NCI-H2227 (cell line): ENCODE measurements around the gene UPK3B.
"Not testable (repeated sequence)": the region's sequence is repeated elsewhere in the genome, so short reads cannot be mapped to it uniquely, and the experiment has no call there.

Source experiments
- DNase-seq: peaks from one replicate; lab custom pipeline; 2025; ENCODE audit not compliant: unreplicated experiment; lab: John Stamatoyannopoulos, UW

The UPK3B gene

DNA sequence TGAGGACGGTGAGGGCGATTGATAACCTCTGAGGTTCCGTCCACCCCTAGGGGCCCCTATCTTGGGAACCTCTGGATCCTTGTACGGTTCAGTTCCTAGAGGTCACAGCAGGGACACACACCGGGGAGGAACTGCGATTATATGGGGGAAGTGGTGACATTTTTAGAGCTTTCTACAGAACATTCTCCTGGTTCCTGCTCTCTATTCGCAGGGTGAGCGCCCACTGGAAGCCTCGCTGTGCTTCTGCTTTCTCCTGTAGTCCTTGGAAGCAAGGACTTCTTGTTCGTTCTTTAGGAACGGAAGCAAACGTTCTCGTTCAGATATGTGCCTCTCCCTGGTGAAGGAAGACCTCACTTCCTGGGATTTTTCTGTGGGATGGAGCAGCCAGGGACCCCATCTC lies 22.4 kb upstream of the UPK3B start:
- DNase-seq = not testable (repeated sequence)

- not testable (repeated sequence) for DNase-seq
These were observed 18.2 kb upstream of the UPK3B start for GRCh38 chr7:76492139-76492538.

- not testable (repeated sequence) for DNase-seq
These were observed 14.6 kb upstream of the UPK3B start for GRCh38 chr7:76495717-76496116.

- DNase-seq = not testable (repeated sequence)
These were observed 12.3 kb upstream of the UPK3B start for GRCh38 chr7:76497918-76498582.

DNA sequence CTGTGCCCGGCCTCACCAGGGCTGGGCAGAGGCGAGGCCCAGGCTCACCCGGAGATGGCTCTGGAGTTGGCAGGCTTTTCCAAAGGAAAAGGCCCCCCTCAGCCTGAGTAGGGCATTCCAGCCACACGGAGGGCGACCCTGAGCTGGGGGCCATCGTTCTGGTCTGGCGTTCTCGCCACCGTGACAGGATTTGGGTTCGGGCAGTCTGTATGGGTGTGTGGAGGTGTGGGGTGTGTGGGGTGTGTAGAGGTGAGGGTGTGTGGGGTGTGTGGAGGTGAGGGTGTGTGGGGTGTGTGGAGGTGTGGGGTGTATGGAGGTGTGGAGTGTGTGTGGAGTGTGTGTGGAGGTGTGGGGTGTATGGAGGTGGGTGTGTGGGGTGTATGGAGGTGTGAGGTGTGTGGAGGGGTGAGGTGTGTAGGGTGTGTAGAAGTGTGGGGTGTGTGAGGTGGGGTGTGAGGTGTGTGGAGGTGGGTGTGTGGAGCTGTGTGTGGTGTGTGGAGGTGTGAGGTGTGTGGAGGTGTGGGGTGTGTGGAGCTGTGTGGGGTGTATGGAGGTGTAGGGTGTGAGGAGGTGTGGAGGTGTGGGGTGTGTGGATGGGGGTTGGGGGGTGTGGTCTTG lies 11.7 kb upstream of the UPK3B start:
- not testable (repeated sequence) for DNase-seq

DNA sequence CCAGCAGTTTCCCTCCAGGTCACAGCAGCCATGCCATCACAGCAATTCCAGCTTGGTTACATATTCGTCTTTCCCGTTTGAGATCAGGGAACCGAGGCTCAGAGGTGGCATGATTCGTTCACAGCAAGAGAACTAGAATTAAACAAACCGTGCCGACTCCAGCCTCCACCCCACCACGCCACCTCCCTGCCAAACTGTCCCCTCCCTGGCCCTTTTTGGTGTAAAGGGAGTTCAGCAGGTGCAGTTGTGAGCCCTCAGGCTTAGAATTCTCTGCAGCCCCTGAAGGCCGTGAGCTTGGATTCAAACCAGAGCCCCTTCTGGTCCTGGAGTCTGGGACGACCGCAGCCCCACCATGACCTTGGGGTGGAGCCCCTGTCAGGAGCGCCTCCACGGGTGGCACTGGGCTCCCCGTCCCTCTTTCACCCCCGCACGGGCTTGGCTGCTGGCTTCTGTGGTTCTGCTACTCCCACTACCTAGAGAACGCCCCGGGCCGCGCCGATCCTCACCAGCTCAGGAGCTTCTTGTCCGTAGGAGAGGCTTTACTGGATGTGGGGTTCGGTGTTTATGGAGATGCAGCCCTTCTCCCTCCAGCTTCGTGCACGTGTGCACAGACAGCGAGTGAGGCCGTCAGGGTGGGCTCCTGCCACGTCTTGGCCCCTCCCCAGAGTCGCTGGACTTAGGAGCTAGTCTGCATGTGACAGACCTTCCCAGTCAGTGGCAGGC lies 11.0 kb upstream of the UPK3B start:
- DNase-seq = not testable (repeated sequence)

GRCh38 chr7:76499924-76500241 lies 10.5 kb upstream of the UPK3B start:
- DNase-seq = not testable (repeated sequence)

DNA sequence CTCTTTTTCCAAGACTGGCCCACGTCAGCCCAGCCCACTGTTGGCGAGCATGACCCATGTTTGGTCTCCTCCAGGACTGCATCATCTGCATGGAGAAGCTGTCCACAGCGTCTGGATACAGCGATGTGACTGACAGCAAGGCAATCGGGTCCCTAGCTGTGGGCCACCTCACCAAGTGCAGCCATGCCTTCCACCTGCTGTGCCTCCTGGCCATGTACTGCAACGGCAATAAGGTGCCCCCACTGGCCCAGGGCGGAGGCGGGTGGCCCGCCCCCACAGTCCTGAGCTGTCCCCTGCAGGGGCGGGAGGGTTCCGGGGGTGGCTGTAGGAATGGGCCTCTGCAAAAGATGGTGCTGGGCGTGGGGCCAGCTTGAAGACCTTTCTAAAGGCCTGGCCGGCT lies 8.1 kb upstream of the UPK3B start:
- not testable (repeated sequence) for DNase-seq

- not testable (repeated sequence) for DNase-seq
These were observed 7.5 kb upstream of the UPK3B start for GRCh38 chr7:76502836-76503235.

- not testable (repeated sequence) for DNase-seq
These were observed 7.1 kb upstream of the UPK3B start for GRCh38 chr7:76503244-76503643.

DNA sequence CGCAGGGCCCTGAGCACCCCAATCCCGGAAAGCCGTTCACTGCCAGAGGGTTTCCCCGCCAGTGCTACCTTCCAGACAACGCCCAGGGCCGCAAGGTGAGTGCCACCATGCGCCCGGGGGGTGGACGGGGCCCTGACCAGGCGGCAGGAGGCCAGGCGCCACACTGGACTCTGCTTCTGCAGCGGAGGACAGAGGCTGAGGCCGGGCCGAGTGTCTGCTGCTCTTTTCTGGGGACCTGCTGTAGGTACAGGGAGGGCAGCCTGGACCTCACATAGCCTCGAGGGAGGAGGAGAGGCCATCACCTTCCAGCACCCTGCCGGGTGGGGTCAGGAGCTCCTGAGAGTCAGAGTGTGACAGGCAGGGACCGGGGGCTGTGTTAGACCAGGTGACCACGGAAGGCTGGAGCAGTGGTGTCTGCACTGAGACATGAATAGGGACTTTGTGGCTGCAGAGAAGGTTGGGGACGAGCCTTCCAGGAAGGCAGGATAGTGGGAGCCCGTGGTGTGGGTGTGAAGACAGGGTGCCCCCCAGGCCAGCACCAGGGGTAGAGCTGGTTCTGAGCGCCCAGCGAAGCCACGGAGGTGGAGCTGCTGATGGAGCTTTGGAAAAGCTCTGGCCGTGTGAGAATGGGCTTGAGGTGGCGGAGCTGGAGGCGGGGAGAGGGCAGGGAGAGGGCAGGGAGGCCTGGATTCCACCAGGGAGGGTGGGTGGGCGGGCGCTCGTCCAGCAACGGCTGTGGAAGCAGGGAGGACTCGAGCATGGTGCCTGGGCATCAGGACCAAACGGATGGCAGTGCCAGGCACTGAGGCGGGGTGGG lies 5.8 kb upstream of the UPK3B start:
- not testable (repeated sequence) for DNase-seq

DNA sequence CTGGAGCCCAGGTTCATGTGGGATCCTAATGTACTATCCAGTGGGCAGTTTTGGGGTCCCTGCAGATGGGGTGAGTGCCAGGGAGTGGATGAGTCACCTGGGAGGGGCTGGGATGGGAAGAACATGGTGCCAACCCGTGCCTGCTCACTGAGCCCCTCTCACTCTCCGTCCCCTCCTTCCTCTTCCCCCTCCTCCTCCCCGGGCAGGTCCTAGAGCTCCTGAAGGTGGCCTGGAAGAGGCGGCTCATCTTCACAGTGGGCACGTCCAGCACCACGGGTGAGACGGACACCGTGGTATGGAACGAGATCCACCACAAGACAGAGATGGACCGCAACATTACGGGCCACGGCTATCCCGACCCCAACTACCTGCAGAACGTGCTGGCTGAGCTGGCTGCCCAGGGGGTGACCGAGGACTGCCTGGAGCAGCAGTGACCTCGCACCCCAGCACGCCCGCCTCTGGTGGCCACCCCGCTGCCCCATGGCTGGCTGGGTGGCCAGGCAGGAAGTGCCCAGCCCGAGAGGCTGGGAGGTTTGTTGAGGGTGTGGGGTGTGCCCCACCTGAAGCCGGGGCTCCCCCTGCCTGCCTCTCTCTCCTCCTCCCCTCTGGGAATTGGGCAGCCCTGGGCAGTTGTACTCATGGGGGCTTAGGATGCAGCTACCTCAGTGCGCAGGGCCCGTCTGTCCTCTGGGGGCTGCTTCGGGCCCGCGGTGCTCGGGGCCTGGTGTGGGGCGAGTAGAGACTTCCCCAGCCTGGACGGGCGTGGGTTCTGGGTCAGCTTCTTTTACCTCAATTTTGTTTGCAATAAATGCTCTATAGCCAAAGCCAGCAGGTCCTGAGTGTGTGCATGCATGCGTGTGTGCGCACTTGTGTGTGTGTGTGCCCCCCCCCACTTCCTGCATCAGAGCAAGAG lies 4.9 kb upstream of the UPK3B start:
- no peak for DNase-seq

GRCh38 chr7:76506081-76506440 lies 4.3 kb upstream of the UPK3B start:
- DNase-seq = no peak

GRCh38 chr7:76506643-76507042 lies 3.7 kb upstream of the UPK3B start:
- not testable (repeated sequence) for DNase-seq

- no peak for DNase-seq
These were observed 2.5 kb upstream of the UPK3B start for GRCh38 chr7:76507723-76508406.

DNA sequence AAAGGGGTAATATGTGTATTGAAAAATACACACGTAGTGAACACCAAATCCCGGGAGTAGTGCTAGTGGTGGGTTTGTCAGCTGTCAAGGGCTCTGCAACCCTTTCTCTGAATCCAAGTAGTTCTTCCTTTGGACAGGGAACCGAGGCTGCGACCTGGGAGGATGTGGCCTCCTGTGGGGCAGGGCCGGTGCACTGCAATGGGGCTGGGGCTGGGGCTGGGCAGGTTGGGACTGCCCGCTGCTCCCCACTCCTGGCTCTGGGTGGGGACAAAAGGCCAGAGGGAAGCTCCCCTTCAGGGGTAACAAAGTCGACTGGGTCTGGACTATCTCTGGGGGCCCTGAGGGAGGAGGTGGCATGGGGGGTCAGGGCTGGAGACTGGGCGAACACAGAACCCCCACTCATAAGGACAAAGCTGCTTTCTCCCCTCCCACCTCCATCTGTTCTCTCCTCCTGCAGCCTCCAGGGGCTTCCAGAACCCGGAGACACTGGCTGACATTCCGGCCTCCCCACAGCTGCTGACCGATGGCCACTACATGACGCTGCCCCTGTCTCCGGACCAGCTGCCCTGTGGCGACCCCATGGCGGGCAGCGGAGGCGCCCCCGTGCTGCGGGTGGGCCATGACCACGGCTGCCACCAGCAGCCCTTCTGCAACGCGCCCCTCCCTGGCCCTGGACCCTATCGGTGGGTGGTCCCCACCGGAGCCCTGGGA lies 1.0 kb downstream of the UPK3B start:
- DNase-seq = not testable (repeated sequence)

GRCh38 chr7:76511911-76512885 lies 1.8 kb downstream of the UPK3B start:
- not testable (repeated sequence) for DNase-seq
